Ascending aorta (tissue), 2 donors: ENCODE results near the gene RNF151. TPM values are rescaled to one million over a fixed set of nuclear protein-coding genes. Genes with fewer than 3 reads are reported as not detected.

Source experiments
- DNase-seq, 2 donors: peaks; one replicate each; pipeline ENCODE4 v3.0.0-alpha.2; 2019; ENCODE audit warnings: low spot score in 2 of 2
- H3K27ac ChIP-seq, 2 donors: fragments of 200-600 bp; sonication (generic); one replicate each; pipeline ENCODE4 v1.5.1; 2016 to 2017; ENCODE audit warnings: mild to moderate bottlenecking in 1 of 2
- H3K27me3 ChIP-seq: fragments of 200-600 bp; sonication (generic); one replicate; pipeline ENCODE4 v1.5.1; 2017
- H3K36me3 ChIP-seq, 2 donors: fragments of 200-600 bp; sonication (generic); one replicate each; pipeline ENCODE4 v1.5.1; 2016
- H3K4me1 ChIP-seq, 2 donors: fragments of 200-600 bp; sonication (generic); one replicate each; pipeline ENCODE4 v1.5.1; 2016 to 2017; ENCODE audit warnings: mild to moderate bottlenecking in 1 of 2
- H3K4me3 ChIP-seq, 2 donors: fragments of 200-600 bp; sonication (generic); one replicate each; pipeline ENCODE4 v1.5.1; 2016 to 2017; ENCODE audit warnings: mild to moderate bottlenecking in 1 of 2
- H3K9me3 ChIP-seq, 2 donors: fragments of 200-600 bp; sonication (generic); one replicate each; pipeline ENCODE4 v1.5.1; 2016
- CTCF ChIP-seq, 3 experiments: fragments of 200-600 bp in 2 of 3; fragments of 450-650 bp in 1 of 3; sonication (generic) in 2 of 3; IDR thresholded peaks; one replicate each; pipeline ENCODE4 v1.5.1; 2016 to 2019; ENCODE audit warnings: antibody characterized with exemption in 3 of 3, mild to moderate bottlenecking in 1 of 3, moderate library complexity in 1 of 3
- intact Hi-C: fragments of 100-400 bp; cut with DNase I; formaldehyde crosslinking; loops from one replicate; pipeline ENCODE4 v1.15.1; 2023
- total RNA-seq: library from RNA; depleted of rRNA; stranded (reverse); fragments of >200 nt; gene quantifications from one replicate; pipeline ENCODE4 v1.1.0, GENCODE V29; 2016

Gene RNF151
- total RNA-seq, 1 donor from 2014 or later = not detected

- no peak overlapping the region for H3K4me3 ChIP-seq
- H3K9me3 ChIP-seq = no peaks in the 10 kb centered on the region
- no peak for TF ChIP-seq CTCF (IDR thresholded peaks at IDR 0.05)
- H3K27ac ChIP-seq = no peak overlapping the region
- H3K4me1 ChIP-seq = peaks cover 10 to 16% of the 10 kb centered on the region in 2 donors
- DNase-seq = no peak
- intact Hi-C loops = no loop called here
- peaks cover 55 to 58% of the 10 kb centered on the region in 2 donors for H3K36me3 ChIP-seq
- no peaks in the 10 kb centered on the region for H3K27me3 ChIP-seq
Measured at GRCh38 chr16:2002406-2003230, 36.0 kb downstream of the RNF151 start.

GRCh38 chr16:2003231-2003826 lies 36.7 kb downstream of the RNF151 start:
- intact Hi-C loops = no loop called here
- Histone ChIP-seq H3K27ac (no peak overlapping the region), H3K4me1 (peaks cover 13 to 23% of the 10 kb centered on the region in 2 donors), H3K36me3 (peaks cover 48 to 51% of the 10 kb centered on the region in 2 donors), H3K4me3 (no peak overlapping the region), H3K27me3 (no peaks in the 10 kb centered on the region), H3K9me3 (no peaks in the 10 kb centered on the region)
- no peak for DNase-seq
- no peak for TF ChIP-seq CTCF (IDR thresholded peaks at IDR 0.05)

GRCh38 chr16:2003827-2004641 lies 37.4 kb downstream of the RNF151 start:
- Histone ChIP-seq H3K27me3 (no peaks in the 10 kb centered on the region), H3K4me1 (peaks cover 17 to 28% of the 10 kb centered on the region in 2 donors), H3K9me3 (no peaks in the 10 kb centered on the region), H3K4me3 (peak overlapping the region in 1 of 2 donors; percentile 25), H3K36me3 (peaks cover 41 to 44% of the 10 kb centered on the region in 2 donors), H3K27ac (no peak overlapping the region)
- peak in 1 of 2 donors; percentile 85 for DNase-seq
- TF ChIP-seq CTCF (IDR thresholded peaks at IDR 0.05) = peak; percentile 70 to 83 (median 81)
- intact Hi-C loops = no loop called here

GRCh38 chr16:2004795-2005517 lies 38.3 kb downstream of the RNF151 start:
- H3K27ac ChIP-seq = no peak overlapping the region
- H3K4me3 ChIP-seq = no peak overlapping the region
- H3K27me3 ChIP-seq = no peaks in the 10 kb centered on the region
- H3K4me1 ChIP-seq = peaks cover 17 to 28% of the 10 kb centered on the region in 2 donors
- H3K9me3 ChIP-seq = no peaks in the 10 kb centered on the region
- intact Hi-C loops = no loop called here
- peaks cover 32 to 35% of the 10 kb centered on the region in 2 donors for H3K36me3 ChIP-seq
- DNase-seq = no peak
- no peak for TF ChIP-seq CTCF (IDR thresholded peaks at IDR 0.05)

- DNase-seq = no peak
- H3K27ac ChIP-seq = no peak overlapping the region
- H3K36me3 ChIP-seq = peaks cover 27 to 28% of the 10 kb centered on the region in 2 donors
- TF ChIP-seq CTCF (IDR thresholded peaks at IDR 0.05) = no peak
- peaks cover 23 to 34% of the 10 kb centered on the region in 2 donors for H3K4me1 ChIP-seq
- no peak overlapping the region for H3K4me3 ChIP-seq
- no peaks in the 10 kb centered on the region for H3K9me3 ChIP-seq
- H3K27me3 ChIP-seq = no peaks in the 10 kb centered on the region
- intact Hi-C loops = no loop called here
Measured at GRCh38 chr16:2005646-2006045, 39.0 kb downstream of the RNF151 start.
